NT2/D1 (cell line): ENCODE results near the gene MAD1L1.
"Not testable (repeated sequence)": the region's sequence is repeated elsewhere in the genome, so short reads cannot be mapped to it uniquely, and the experiment has no call there.

Source experiments
- DNase-seq: peaks from one replicate; pipeline ENCODE4 v3.0.0-alpha.2; 2011; ENCODE audit warnings: low read depth, low spot score
- H3K27me3 ChIP-seq: 2 replicates; pipeline ENCODE4 v1.6.0; 2011; ENCODE audit warnings: mild to moderate bottlenecking; ENCODE audit not compliant: insufficient read length, insufficient read depth
- H3K36me3 ChIP-seq: 2 replicates; pipeline ENCODE4 v1.6.1; 2011; ENCODE audit warnings: mild to moderate bottlenecking, low read length, mixed read lengths; ENCODE audit not compliant: insufficient read depth, insufficient read length
- H3K4me1 ChIP-seq: 2 replicates; pipeline ENCODE4 v1.5.1; 2011; ENCODE audit not compliant: insufficient read depth, insufficient read length
- H3K4me3 ChIP-seq: 2 replicates; pipeline ENCODE4 v1.5.1; 2011; ENCODE audit warnings: low read depth; ENCODE audit not compliant: insufficient read length
- H3K9ac ChIP-seq: 2 replicates; pipeline ENCODE4 v1.6.0; 2011; ENCODE audit warnings: low read depth; ENCODE audit not compliant: insufficient read length
- H3K9me3 ChIP-seq: 2 replicates; pipeline ENCODE4 v1.5.1; 2011; ENCODE audit warnings: mild to moderate bottlenecking, low read length; ENCODE audit not compliant: insufficient read depth
- SUZ12 ChIP-seq: IDR thresholded peaks from 2 replicates; pipeline ENCODE4 v1.6.1; 2011; ENCODE audit not compliant: insufficient read length, insufficient read depth; ENCODE audit errors: extremely low read depth
- YY1 ChIP-seq: IDR thresholded peaks from 2 replicates; pipeline ENCODE4 v1.6.1; 2011; ENCODE audit not compliant: insufficient read length, insufficient read depth
- ZNF274 ChIP-seq: IDR thresholded peaks from 2 replicates; pipeline ENCODE4 v1.6.1; 2011; ENCODE audit warnings: mild to moderate bottlenecking, low read depth, low read length

The MAD1L1 gene

DNA sequence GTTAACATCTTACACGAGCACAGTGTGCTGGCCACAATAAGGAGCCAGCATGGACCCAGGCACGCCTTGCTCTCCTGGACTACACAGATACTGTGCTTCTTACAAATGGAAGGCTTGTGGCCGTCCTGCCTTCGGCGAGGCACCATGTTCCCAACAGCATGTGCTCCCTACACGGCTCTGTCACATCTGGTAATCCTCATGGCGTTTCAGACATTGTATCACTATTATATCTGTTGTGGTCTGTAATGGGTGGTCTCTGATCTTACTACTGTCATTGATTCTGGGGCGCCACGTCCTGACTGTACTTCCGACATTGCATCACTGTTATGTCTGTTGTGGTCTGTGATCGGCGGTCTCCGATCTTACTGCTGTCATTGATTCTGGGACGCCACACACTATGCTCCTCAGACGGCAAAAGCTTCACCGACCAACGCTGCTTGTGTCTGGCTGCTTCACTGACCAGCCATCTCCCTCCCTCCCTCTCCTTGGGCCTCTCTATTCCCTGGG is 195.4 kb downstream of the MAD1L1 start:
- DNase-seq, result no peak
- TF ChIP-seq SUZ12, result no peak
- no peak for TF ChIP-seq YY1
- no peak for TF ChIP-seq ZNF274
- Histone ChIP-seq H3K27me3 (no peaks in the 10 kb centered on the region), H3K36me3 (peaks cover 22% of the 10 kb centered on the region), H3K9me3 (no peaks in the 10 kb centered on the region), H3K4me3 (no peak overlapping the region), H3K4me1 (peaks cover 13% of the 10 kb centered on the region), H3K9ac (no peak overlapping the region)

DNA sequence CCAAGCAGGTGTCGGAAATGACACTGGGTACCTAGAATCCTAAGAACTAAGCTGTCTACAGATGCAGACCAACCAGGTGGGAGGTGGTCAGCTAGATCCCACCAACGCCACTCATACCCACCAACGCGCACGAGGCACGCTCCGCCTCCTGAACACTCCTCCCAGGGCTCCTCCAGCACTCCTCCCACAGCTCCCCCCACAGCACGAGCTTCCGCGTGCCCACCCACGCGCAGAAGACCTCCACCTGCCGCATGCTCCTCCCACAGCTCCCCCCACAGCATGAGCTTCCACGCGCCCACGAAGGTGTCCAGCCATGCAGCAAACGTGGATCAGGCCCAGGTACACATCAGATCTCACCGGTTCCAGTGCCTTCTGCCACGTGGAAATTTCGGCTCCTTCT is 196.0 kb downstream of the MAD1L1 start:
- H3K36me3 ChIP-seq, result peaks cover 17% of the 10 kb centered on the region
- no peak overlapping the region for H3K9ac ChIP-seq
- H3K4me3 ChIP-seq, result no peak overlapping the region
- no peaks in the 10 kb centered on the region for H3K9me3 ChIP-seq
- H3K27me3 ChIP-seq, result no peaks in the 10 kb centered on the region
- peaks cover 12% of the 10 kb centered on the region for H3K4me1 ChIP-seq
- no peak for DNase-seq
- TF ChIP-seq YY1, result no peak
- no peak for TF ChIP-seq SUZ12
- no peak for TF ChIP-seq ZNF274

DNA sequence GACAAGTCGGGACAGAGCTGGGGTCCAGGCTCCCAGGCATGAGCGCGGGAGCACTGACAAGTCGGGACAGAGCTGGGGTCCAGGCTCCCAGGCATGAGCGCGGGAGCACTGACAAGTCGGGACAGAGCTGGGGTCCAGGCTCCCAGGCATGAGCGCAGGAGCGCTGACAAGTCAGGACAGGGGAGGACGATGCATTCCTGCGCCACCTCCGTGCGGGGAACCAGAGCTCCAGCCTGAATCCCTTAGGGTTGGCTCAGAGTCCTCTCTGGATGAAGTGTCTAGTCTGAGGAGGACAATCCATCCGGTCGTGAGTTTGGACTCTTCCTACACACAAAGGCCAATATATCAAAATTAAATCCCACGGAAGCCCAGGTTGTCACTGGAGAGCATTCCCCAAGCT is 196.5 kb downstream of the MAD1L1 start:
- not testable (repeated sequence) for DNase-seq, H3K4me3 ChIP-seq, H3K27me3 ChIP-seq, H3K9me3 ChIP-seq, H3K9ac ChIP-seq
- Histone ChIP-seq H3K36me3 (peaks cover 20% of the 10 kb centered on the region), H3K4me1 (peaks cover 17% of the 10 kb centered on the region)

- H3K36me3 ChIP-seq, result peaks cover 12% of the 10 kb centered on the region
- no peak overlapping the region for H3K4me3 ChIP-seq
- no peak for TF ChIP-seq YY1
- TF ChIP-seq SUZ12, result no peak
- no peak for TF ChIP-seq ZNF274
- DNase-seq, result no peak
- H3K9me3 ChIP-seq, result no peaks in the 10 kb centered on the region
- H3K27me3 ChIP-seq, result no peaks in the 10 kb centered on the region
- no peak overlapping the region for H3K9ac ChIP-seq
- peaks cover 20% of the 10 kb centered on the region for H3K4me1 ChIP-seq
Observed at GRCh38 chr7:2034291-2035201, 198.2 kb downstream of the MAD1L1 start.

DNA sequence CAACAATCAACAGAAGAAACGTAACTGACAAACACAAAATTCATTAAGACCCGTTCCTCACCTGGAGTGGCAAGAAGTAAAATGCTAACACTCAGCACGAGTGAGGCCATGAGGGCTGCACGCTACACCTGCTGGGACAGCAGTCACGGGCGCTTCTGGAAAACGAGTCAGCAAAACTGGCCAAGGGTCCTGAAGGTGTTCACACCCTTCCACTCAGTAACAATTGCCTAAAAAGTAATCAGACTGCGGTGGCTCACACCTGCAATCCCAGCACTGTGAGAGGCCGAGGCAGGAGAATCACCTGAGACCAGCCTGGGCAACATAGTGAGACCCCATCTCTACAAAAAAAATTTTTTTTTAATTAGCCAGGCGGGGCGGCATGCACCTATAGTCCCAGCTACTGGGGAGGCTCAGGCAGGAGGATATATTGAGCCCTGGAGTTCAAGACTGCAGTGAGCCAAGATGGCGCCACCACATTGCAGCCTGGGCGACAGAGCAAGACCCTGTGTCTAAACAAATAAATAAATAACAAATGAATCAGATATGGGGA is 199.1 kb downstream of the MAD1L1 start:
- H3K27me3 ChIP-seq, result no peaks in the 10 kb centered on the region
- H3K4me3 ChIP-seq, result no peak overlapping the region
- no peak overlapping the region for H3K9ac ChIP-seq
- no peak for TF ChIP-seq SUZ12
- no peak for TF ChIP-seq YY1
- TF ChIP-seq ZNF274, result no peak
- peaks cover 5% of the 10 kb centered on the region for H3K9me3 ChIP-seq
- DNase-seq, result no peak
- H3K4me1 ChIP-seq, result peaks cover 20% of the 10 kb centered on the region
- H3K36me3 ChIP-seq, result peaks cover 10% of the 10 kb centered on the region

- H3K27me3 ChIP-seq, result no peaks in the 10 kb centered on the region
- H3K9me3 ChIP-seq, result peaks cover 9% of the 10 kb centered on the region
- no peak for TF ChIP-seq ZNF274
- TF ChIP-seq YY1, result no peak
- no peak for TF ChIP-seq SUZ12
- H3K4me3 ChIP-seq, result no peak overlapping the region
- peaks cover 8% of the 10 kb centered on the region for H3K36me3 ChIP-seq
- H3K4me1 ChIP-seq, result peaks cover 20% of the 10 kb centered on the region
- peak overlapping the region; percentile 56 for H3K9ac ChIP-seq
- DNase-seq, result no peak
Observed at GRCh38 chr7:2032876-2033407, 199.8 kb downstream of the MAD1L1 start.

DNA sequence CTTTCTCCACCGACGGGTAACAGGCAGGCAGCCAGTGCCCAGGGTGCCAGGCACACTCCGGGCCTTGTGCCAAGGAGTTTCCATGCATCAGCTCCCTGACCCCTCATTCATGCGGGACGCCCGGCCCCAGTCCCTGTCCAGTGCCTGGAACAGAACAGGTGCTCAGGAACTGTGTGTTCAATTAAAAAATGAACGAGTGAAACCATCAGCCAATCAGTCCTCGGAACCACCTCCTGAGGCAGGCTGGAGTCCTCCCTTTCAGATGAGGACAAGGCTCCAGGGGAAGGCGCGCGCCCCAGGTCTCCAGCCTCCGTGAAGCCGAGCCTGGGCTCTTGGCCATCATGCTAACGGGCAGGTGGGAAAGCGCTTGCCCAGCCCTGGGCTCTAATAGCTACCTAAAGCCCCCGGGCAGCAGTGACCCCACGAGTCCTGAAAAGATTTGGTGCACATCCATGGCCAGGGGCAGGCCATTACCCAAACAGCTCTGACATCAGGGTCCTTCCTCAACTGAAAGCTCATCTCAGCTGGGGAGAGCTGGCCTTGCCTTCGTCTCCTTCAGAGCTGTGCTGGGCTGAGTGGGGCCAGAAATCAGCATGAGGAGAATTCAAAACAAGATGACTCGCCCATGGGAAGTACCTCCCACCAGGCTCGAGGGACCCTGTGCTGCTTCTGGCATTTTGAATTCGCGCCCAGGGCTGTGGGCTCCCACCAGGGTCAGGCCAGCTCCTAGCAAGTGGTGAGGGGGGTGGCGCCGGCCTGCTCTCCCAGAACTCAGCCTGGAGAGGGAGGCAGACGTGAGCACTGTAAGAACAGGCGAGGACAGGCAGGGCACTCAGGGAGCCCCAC is 200.5 kb downstream of the MAD1L1 start:
- Histone ChIP-seq H3K9ac (peak overlapping the region; percentile 56), H3K9me3 (peaks cover 9% of the 10 kb centered on the region), H3K27me3 (no peaks in the 10 kb centered on the region), H3K4me1 (peaks cover 20% of the 10 kb centered on the region), H3K4me3 (no peak overlapping the region), H3K36me3 (peaks cover 7% of the 10 kb centered on the region)
- DNase-seq, result peak; percentile 38
- no peak for TF ChIP-seq SUZ12
- no peak for TF ChIP-seq YY1
- TF ChIP-seq ZNF274, result no peak
